HEK293 (cell line): Measurements from ENCODE around the gene RRAS.

Experiments used
- GLIS2 ChIP-seq: fragments of 450-650 bp; formaldehyde crosslinking; IDR thresholded peaks from 2 replicates; pipeline ENCODE4 v1.5.1; 2016; ENCODE audit warnings: missing biosample characterization, missing genetic modification characterization
- TCF7L2 ChIP-seq: IDR thresholded peaks from 2 replicates; pipeline ENCODE4 v1.6.1; 2011; ENCODE audit warnings: low read depth, mild to moderate bottlenecking, inconsistent platforms, low read length, moderate library complexity, borderline replicate concordance
- ZBTB10 ChIP-seq: fragments of 450-650 bp; formaldehyde crosslinking; IDR thresholded peaks from 2 replicates; pipeline ENCODE4 v1.5.1; 2016; ENCODE audit warnings: missing biosample characterization, missing genetic modification characterization
- ZIC2 ChIP-seq: fragments of 450-650 bp; formaldehyde crosslinking; IDR thresholded peaks from 2 replicates; pipeline ENCODE4 v1.5.1; 2016; ENCODE audit warnings: missing biosample characterization, missing genetic modification characterization
- ZNF112 ChIP-seq: fragments of 450-650 bp; formaldehyde crosslinking; IDR thresholded peaks from 2 replicates; pipeline ENCODE4 v1.5.0; 2017; ENCODE audit warnings: missing biosample characterization, missing genetic modification characterization
- ZNF114 ChIP-seq: fragments of 450-650 bp; formaldehyde crosslinking; IDR thresholded peaks from 2 replicates; pipeline ENCODE4 v1.5.0; 2017; ENCODE audit warnings: missing biosample characterization, missing genetic modification characterization
- ZNF211 ChIP-seq: fragments of 450-650 bp; formaldehyde crosslinking; IDR thresholded peaks from 2 replicates; pipeline ENCODE4 v1.5.1; 2016; ENCODE audit warnings: low read depth, missing biosample characterization, missing genetic modification characterization
- ZNF26 ChIP-seq: fragments of 450-650 bp; formaldehyde crosslinking; IDR thresholded peaks from 2 replicates; pipeline ENCODE4 v1.5.1; 2016; ENCODE audit warnings: missing biosample characterization, missing genetic modification characterization
- ZNF280C ChIP-seq: fragments of 450-650 bp; formaldehyde crosslinking; IDR thresholded peaks from 2 replicates; pipeline ENCODE4 v1.5.1; 2016; ENCODE audit warnings: missing biosample characterization, missing genetic modification characterization
- ZNF280D ChIP-seq: fragments of 450-650 bp; formaldehyde crosslinking; IDR thresholded peaks from 2 replicates; pipeline ENCODE4 v1.5.1; 2016; ENCODE audit warnings: missing biosample characterization, missing genetic modification characterization
- ZNF488 ChIP-seq: fragments of 450-650 bp; formaldehyde crosslinking; IDR thresholded peaks from 2 replicates; pipeline ENCODE4 v1.5.1; 2016; ENCODE audit warnings: missing biosample characterization, missing genetic modification characterization
- ZNF580 ChIP-seq: fragments of 450-650 bp; formaldehyde crosslinking; IDR thresholded peaks from 2 replicates; pipeline ENCODE4 v1.5.1; 2016; ENCODE audit warnings: missing biosample characterization, missing genetic modification characterization
- ZNF639 ChIP-seq: fragments of 450-650 bp; formaldehyde crosslinking; IDR thresholded peaks from 2 replicates; pipeline ENCODE4 v1.5.1; 2016; ENCODE audit warnings: missing biosample characterization, missing genetic modification characterization
- ZNF658 ChIP-seq: fragments of 450-650 bp; formaldehyde crosslinking; IDR thresholded peaks from 2 replicates; pipeline ENCODE4; 2016; ENCODE audit warnings: missing biosample characterization, missing genetic modification characterization
- ZNF692 ChIP-seq: fragments of 450-650 bp; formaldehyde crosslinking; IDR thresholded peaks from 2 replicates; pipeline ENCODE4 v1.5.1; 2016; ENCODE audit warnings: missing biosample characterization, missing genetic modification characterization
- ZSCAN18 ChIP-seq: fragments of 450-650 bp; formaldehyde crosslinking; IDR thresholded peaks from 2 replicates; pipeline ENCODE4 v1.5.1; 2016; ENCODE audit warnings: missing biosample characterization, missing genetic modification characterization

RRAS gene

GRCh38 chr19:49593233-49594113, 46.5 kb downstream of the RRAS start (continued):
- TF ChIP-seq ZNF26 (tag by site-specific recombination): no peak
- no peak for TF ChIP-seq ZSCAN18
- TF ChIP-seq ZNF211 (tag by site-specific recombination): no peak
- no peak for TF ChIP-seq ZIC2 (tag by site-specific recombination)
- TF ChIP-seq GLIS2: peak; percentile 71
- no peak for TF ChIP-seq ZNF580 (tag by site-specific recombination)
- no peak for TF ChIP-seq ZNF114
- TF ChIP-seq ZNF112 (tag by site-specific recombination): no peak
- TF ChIP-seq TCF7L2: no peak
- TF ChIP-seq ZNF658 (tag by site-specific recombination): no peak
- no peak for TF ChIP-seq ZNF280D (tag by site-specific recombination)
- no peak for TF ChIP-seq ZNF692
- TF ChIP-seq ZNF280C (tag by site-specific recombination): no peak
- peak; percentile 94 for TF ChIP-seq ZBTB10 (tag by site-specific recombination)
- no peak for TF ChIP-seq ZNF488 (tag by site-specific recombination)
- TF ChIP-seq ZNF639 (tag by site-specific recombination): no peak
